HG03039 (cell line): ENCODE data around the gene TMEM244.
"Not testable (repeated sequence)": the region's sequence is repeated elsewhere in the genome, so short reads cannot be mapped to it uniquely, and the experiment has no call there.

Source experiments
- ATAC-seq: cut with Tn5 transposase; IDR thresholded peaks from one replicate; pipeline ENCODE4 v1.9.1; 2021; ENCODE audit warnings: mild to moderate bottlenecking, moderate library complexity; ENCODE audit not compliant: unreplicated experiment

Gene TMEM244

GRCh38 chr6:129860908-129861665 is at the start of gene TMEM244:
TSS of gene TMEM244 (minus strand) at chr6:129861315. CDS start at chr6:129861188, 127 bp downstream.
- ATAC-seq, result no peak

- ATAC-seq, result peak; percentile 72
These were observed 47.7 kb upstream of the TMEM244 start for GRCh38 chr6:129908858-129909257.

GRCh38 chr6:129908356-129908755 is 47.2 kb upstream of the TMEM244 start:
- ATAC-seq, result peak; percentile 11

- ATAC-seq, result no peak
These were observed 45.5 kb upstream of the TMEM244 start for GRCh38 chr6:129906515-129907077.

GRCh38 chr6:129903082-129903481 is 42.0 kb upstream of the TMEM244 start:
- peak; percentile 41 for ATAC-seq

GRCh38 chr6:129902681-129903080 is 41.6 kb upstream of the TMEM244 start:
- no peak for ATAC-seq

- ATAC-seq, result peak; percentile 60
These were observed 40.8 kb upstream of the TMEM244 start for GRCh38 chr6:129901910-129902309.

GRCh38 chr6:129895692-129896091 is 34.6 kb upstream of the TMEM244 start:
- ATAC-seq, result no peak

- ATAC-seq, result no peak
These were observed 33.8 kb upstream of the TMEM244 start for GRCh38 chr6:129894921-129895320.

- no peak for ATAC-seq
These were observed 32.5 kb upstream of the TMEM244 start for GRCh38 chr6:129893640-129894039.

GRCh38 chr6:129890701-129891100 is 29.6 kb upstream of the TMEM244 start:
- no peak for ATAC-seq

- ATAC-seq, result no peak
These were observed 29.0 kb upstream of the TMEM244 start for GRCh38 chr6:129890164-129890563.

- no peak for ATAC-seq
These were observed 28.5 kb upstream of the TMEM244 start for GRCh38 chr6:129889580-129889979.

- ATAC-seq, result no peak
These were observed 25.5 kb upstream of the TMEM244 start for GRCh38 chr6:129886401-129887155.

- no peak for ATAC-seq
These were observed 23.1 kb upstream of the TMEM244 start for GRCh38 chr6:129884211-129884610.

- peak; percentile 95 for ATAC-seq
These were observed 21.5 kb upstream of the TMEM244 start for GRCh38 chr6:129882510-129883023.

GRCh38 chr6:129877894-129878293 is 16.8 kb upstream of the TMEM244 start:
- ATAC-seq, result not testable (repeated sequence)

- ATAC-seq, result peak; percentile 78
These were observed 14.8 kb upstream of the TMEM244 start for GRCh38 chr6:129875610-129876520.

- no peak for ATAC-seq
These were observed 13.7 kb upstream of the TMEM244 start for GRCh38 chr6:129874837-129875236.

GRCh38 chr6:129872586-129872985 is 11.5 kb upstream of the TMEM244 start:
- no peak for ATAC-seq

GRCh38 chr6:129871221-129871620 is 10.1 kb upstream of the TMEM244 start:
- ATAC-seq, result no peak
